NCI-H774 (cell line): Measurements from ENCODE around the gene FSTL5.
A peak's percentile ranks its signal among the peaks of the same experiment; 100 is the strongest.

Source experiments
- DNase-seq: peaks from one replicate; lab custom pipeline; 2025; lab: John Stamatoyannopoulos, UW

The FSTL5 gene

DNA sequence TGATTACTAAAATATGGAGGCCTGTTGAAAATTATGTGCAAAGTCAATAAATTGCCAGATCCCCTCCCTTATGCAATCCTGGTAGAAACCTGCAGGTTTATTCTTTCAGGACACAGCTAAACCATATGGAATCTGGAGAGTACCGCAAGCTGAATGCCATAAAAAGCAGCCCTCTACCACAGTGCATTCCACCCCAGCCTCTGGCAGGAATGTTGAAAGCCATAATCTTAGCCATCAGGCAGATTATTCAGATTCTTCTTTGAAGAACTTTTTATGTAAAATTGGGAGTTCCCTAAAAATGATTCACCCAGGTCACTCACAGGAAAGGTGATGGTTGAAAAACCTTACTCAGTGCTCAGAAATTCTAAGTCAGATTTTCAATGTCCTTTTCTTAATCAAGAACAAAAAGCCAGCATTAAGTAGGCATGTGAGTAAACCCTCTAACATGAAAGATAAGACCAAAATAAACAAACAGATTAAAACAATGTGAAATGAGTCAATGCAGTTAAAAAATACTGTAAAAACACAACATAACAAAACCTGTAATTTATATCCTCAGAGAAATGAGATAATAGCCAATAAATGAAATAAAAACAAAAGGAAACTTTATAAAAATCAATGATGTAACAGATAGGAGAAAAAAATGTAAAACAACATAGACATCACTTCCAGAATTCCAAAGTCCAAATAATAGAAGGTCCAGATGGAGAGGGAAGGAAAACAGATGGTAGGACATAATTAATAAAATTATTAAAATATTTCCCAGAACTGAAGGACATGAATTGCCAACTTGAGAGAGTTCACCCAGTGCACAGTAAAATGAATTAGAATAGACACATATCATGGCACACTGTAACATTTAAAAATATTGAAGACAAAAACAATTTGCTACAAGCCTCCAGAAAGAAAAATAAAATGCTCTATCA lies 226.9 kb downstream of the FSTL5 start:
- no peak for DNase-seq

- no peak for DNase-seq
Observed at GRCh38 chr4:161931089-161931488, 232.7 kb downstream of the FSTL5 start.

DNA sequence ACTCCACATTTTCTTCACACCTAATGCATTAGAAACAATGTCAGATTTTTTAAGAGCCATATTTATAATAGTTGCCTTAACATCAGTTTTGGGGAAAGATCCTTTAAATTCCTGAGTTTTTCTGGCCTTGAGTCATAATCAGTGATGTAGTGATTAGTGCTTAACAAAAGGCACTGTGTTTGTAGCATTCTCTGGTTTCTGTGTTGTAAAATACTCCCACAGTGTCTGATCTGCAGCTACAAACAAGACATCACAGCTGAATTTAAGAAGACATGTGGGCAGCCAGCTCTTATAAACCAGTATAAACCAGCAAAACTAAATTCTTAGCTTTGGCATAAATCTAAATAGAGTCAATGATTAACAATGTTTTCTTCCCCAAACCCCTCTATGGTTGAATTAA lies 233.8 kb downstream of the FSTL5 start:
- no peak for DNase-seq

DNA sequence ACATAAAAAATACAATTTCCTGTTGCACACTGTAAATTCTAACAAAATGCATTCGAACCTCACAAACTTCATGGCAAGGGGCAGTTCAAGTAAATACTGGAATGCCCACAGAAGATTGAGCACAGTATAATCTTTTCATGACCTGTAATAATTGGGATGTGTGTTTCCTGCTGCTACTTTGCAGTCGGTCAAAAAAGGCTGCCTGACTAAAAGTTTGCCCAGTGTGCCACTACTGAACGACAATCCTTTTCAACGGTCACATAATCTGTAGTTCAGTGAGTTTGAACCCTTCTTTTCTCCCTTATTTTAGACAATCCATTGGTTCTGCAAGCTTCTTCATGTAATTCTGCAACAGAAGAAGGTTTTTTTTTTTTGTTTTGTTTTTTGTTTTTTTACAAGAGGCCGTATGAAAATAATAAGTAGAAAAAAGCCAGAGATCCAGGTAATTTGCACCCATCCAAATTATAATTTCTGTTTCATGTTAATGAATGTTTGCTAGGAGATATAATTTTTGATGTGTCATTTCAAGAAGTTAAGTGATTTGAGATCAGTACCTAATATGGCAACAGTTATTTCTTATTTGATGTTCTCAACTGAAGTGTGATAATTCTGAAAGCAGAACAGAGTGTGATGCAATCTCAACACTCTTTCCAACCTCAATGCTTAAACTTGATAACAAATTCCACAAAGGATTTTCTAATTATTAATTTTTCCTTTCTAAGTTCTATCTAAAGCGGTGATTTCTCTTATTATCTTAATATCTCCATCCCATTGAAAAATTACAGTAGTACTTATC lies 237.6 kb downstream of the FSTL5 start:
- no peak for DNase-seq

- no peak for DNase-seq
Observed at GRCh38 chr4:161920304-161921052, 243.3 kb downstream of the FSTL5 start.

DNA sequence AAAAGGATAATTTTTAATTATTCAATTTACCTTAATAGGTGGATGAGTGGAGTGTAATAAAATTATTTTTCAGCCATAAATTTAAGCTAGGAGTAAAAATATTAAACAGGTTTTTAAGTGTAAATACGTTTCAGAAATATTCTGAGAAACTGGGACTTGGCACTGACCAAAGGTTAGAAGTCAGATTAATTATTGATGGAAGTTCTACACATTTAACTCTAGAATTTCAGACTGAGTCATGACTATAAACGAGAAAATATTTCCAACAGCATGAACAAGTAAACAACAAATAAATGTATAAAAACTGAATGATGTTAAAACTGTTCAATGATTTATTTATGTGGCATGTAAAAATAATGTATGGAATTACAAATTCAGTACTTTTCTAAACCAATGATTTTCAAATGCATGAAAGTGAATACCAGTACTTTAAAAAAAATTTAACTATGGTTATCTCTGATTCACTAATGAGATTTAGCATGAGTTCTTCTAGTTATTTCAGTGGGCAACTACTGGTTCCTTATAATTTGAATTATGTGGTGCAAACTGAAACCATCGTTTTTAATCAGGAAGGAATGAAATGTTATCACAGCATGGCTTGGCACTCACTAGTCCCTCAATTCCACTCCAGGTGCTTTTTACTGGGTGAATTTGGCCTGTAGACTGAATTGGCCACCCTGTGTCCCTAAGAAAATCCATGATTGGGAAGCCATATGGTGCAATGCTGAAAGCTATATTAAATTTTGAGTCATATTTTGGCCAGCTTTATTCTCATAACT lies 244.2 kb downstream of the FSTL5 start:
- no peak for DNase-seq

- DNase-seq = no peak
Observed at GRCh38 chr4:161916035-161916434, 247.8 kb downstream of the FSTL5 start.

DNA sequence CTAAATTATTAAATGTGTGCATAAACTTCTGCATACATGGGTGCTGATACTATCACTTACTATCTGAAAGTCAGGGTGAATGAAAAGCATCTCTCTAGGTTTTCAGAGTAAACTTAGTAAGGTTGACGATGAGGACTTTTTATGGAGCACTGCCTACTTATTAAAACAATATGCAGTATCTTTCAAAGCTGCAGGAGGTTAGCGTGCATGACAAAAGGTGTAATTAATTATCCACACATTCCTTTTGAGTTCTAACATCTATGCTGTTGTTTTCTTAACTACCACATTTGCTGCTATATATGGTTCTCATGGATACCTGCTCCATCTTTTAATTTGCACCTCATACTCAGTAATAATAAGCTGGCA lies 256.2 kb downstream of the FSTL5 start:
- no peak for DNase-seq

- DNase-seq = no peak
Observed at GRCh38 chr4:161906836-161907589, 256.8 kb downstream of the FSTL5 start.

DNA sequence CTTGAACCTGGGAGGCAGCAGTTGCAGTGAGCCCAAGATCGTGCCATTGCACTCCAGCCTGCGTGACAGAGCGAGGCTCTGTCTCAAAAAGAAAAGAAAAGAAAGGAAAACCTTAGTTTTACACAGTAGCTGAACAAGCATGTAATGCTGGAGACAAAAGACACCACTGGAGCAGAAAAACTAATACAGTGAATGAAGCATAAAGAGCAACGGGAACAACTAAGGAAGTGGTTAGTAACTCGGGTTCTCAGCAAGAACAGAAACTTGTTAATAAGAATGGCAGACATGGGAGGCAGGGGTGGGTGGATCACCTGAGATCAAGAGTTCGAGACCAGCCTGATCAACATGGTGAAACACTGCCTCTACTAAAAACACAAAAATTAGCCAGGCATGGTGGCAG lies 263.7 kb downstream of the FSTL5 start:
- DNase-seq = no peak

GRCh38 chr4:161894493-161895167 lies 269.2 kb downstream of the FSTL5 start:
- DNase-seq = no peak

- no peak for DNase-seq
Observed at GRCh38 chr4:161894014-161894413, 269.8 kb downstream of the FSTL5 start.

DNA sequence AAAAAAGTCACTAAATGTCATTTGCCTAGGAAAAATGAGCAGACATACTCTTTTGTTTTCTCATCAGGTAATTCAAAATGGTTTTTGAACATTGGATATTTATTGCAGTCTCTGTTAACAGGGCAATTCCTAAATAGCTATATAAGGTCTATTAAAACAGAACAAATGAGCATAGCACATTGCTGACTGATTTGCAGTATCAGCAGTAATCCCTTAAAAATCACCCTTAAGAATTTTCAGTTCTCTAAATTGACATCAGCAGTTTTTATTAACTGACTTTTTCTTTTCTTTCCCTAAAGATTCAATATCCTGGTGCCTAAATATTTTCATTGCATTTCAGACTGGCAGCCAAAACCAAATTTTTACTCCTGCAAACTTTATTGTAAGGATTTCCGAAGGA lies 270.2 kb downstream of the FSTL5 start:
- no peak for DNase-seq

GRCh38 chr4:161892951-161893350 lies 270.8 kb downstream of the FSTL5 start:
- DNase-seq = peak; percentile 30

DNA sequence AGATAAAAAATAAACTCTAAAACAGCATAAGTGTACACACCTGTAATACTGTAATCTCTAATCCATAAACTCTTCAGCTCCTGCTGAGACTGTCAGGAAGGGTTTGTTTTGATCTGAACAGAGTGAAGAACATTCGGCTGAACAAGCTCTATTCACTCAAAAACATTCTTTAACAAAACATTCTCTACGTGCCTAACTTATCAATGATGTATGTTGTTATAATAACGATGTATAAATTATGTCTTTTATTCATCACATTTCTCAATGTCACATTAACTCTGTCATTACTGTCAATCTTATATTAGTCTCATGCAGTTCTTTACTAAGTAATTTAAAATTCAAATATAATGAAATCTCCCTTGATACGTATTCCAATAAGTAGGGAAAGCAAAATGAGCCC lies 280.6 kb downstream of the FSTL5 start:
- no peak for DNase-seq

DNA sequence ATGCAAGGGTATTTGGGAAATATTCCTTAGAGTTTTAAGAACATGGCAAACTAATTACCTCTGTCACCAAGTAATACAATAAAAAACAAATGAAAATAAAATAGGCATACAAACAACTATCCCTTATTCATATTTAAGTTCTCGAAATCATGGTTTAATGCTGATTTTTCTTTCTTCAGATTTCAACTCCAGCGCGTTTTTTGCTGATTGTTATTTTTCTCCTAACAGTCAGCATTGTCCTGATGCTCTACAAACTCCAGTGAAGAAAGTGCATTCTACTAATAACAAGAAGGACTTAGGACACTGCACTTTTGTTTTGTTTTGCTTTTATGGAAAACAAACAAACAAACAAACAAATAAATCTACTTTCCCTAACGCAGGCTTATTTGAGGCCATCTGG lies 282.4 kb downstream of the FSTL5 start:
- no peak for DNase-seq

DNA sequence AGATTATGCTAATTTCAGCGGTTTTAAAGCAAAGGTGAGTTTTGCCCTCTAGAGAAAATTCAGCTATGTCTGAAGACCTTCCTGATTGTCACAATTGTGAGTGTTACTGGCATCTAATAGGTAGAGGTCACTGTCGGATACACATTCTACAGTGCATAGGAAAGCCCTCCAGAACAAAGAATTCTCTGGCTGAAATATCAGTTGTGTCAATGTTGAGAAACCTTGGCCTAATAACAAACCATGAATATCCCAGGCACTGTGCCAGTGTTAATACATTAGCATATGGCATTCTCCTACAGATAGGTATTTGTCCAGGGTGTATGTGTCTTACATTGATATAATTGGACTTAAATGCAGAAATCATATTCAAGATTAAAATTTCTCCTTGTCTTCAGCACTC lies 294.3 kb downstream of the FSTL5 start:
- DNase-seq = no peak

- DNase-seq = no peak
Observed at GRCh38 chr4:161856711-161857326, 307.0 kb downstream of the FSTL5 start.

- DNase-seq = no peak
Observed at GRCh38 chr4:161850631-161851030, 313.2 kb downstream of the FSTL5 start.

GRCh38 chr4:161841759-161842158 lies 322.0 kb downstream of the FSTL5 start:
- no peak for DNase-seq
